ENCODE measurements around the gene SLC29A2. TPM values are rescaled to one million over a fixed set of nuclear protein-coding genes. Genes with fewer than 3 reads are reported as not detected.
"Not testable (repeated sequence)": the region's sequence is repeated elsewhere in the genome, so short reads cannot be mapped to it uniquely, and the experiment has no call there.

Gene SLC29A2
- total RNA-seq, 1 experiment from 2014 or later: 7.0 TPM

DNA sequence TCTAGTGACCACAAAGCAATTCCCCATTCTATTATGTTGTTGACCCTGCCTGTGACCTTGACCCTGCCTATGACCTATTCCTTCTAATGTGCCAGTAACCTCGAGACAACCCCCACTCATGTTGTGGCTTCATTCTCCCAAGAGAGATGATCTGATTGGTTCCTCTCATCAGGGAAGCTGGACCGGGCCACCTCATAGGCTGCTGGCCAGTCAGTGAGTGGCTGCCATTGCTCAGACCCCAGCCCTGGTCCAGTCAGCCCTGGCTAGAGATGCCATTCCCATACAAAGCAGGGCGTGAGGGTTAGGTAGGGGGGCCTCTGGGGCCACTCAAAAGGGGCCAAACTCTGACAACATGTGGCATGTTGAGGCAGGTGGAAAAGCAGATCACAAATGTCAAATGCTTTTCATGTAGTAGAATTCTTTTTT is 11.9 kb downstream of the SLC29A2 start:
- no TSS peak for BruUV-seq (replicated peaks)
- Mint-ChIP-seq H3K27me3 (ENCODE audit: insufficient read depth, unreplicated experiment) (no peaks in the 10 kb centered on the region), H3K36me3 (ENCODE audit: insufficient read depth, unreplicated experiment) (peaks cover 14% of the 10 kb centered on the region), H3K27ac (ENCODE audit: low read depth, unreplicated experiment) (no peak overlapping the region), H3K4me1 (ENCODE audit: insufficient read depth, unreplicated experiment) (no peaks in the 10 kb centered on the region), H3K9me3 (ENCODE audit: unreplicated experiment) (no peaks in the 10 kb centered on the region), H3K4me3 (ENCODE audit: unreplicated experiment) (no peak overlapping the region)
- ChIA-PET CTCF (interaction anchor here (0.6 to 0.7 kb wide), 2 partner anchors 22 to 94 kb away, joined by 3 read pairs; no protein-coding TSS in a partner anchor), POLR2A (no interaction called here)
- TF ChIP-seq, protein P1, sequence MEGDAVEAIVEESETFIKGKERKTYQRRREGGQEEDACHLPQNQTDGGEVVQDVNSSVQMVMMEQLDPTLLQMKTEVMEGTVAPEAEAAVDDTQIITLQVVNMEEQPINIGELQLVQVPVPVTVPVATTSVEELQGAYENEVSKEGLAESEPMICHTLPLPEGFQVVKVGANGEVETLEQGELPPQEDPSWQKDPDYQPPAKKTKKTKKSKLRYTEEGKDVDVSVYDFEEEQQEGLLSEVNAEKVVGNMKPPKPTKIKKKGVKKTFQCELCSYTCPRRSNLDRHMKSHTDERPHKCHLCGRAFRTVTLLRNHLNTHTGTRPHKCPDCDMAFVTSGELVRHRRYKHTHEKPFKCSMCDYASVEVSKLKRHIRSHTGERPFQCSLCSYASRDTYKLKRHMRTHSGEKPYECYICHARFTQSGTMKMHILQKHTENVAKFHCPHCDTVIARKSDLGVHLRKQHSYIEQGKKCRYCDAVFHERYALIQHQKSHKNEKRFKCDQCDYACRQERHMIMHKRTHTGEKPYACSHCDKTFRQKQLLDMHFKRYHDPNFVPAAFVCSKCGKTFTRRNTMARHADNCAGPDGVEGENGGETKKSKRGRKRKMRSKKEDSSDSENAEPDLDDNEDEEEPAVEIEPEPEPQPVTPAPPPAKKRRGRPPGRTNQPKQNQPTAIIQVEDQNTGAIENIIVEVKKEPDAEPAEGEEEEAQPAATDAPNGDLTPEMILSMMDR (IDR thresholded peaks at IDR 0.05; ENCODE audit: unreplicated experiment): no peak
- no peak for DNase-seq (ENCODE audit: unreplicated experiment)
- intact Hi-C loops (cut with micrococcal nuclease): no loop called here

DNA sequence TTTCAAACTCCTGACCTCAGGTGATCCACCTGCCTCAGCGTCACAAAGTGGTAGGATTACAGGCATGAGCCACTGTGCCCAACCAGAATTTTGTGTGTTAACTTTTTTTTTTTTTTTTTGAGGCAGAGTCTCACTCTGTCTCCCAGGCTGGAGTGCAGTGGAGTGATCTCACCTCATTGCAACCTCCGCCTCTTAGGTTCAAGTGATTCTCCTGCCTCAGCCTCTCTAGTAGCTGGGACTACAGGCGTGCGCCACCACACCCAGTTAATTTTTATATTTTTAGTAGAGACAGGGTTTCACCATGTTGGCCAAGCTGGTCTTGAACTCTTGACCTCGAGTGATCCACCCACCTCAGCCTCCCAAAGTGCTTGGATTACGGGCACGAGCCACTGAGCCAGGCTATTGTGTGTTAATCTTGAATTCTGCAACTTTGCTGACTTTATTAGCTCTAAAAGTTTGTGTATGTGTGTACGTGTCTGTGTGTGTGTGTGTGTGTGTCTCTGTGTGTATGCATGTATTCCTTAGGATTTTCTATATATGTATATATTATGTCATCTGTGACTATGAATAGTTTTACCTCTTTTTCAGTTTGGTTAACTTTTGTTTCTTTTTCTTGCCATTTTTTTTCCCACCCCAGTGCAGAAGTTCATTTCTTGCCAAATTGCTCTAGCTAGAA is 20.9 kb downstream of the SLC29A2 start:
- ChIA-PET POLR2A (interaction anchor here (0.6 to 1.1 kb wide), 2 partner anchors 15 to 761 kb away, joined by 3 to 4 read pairs; no protein-coding TSS in a partner anchor), CTCF (interaction anchor here (0.6 to 1.6 kb wide), 6 partner anchors 13 to 912 kb away, joined by 3 to 5 read pairs (median 3); partner anchors contain the start of gene SLC29A2)
- H3K27me3 Mint-ChIP-seq (ENCODE audit: insufficient read depth, unreplicated experiment): not testable (repeated sequence)

GRCh38 chr11:66349084-66349386 is 22.5 kb downstream of the SLC29A2 start:
- BruUV-seq (replicated peaks): no TSS peak
- H3K9me3 Mint-ChIP-seq (ENCODE audit: unreplicated experiment): no peaks in the 10 kb centered on the region
- no peak overlapping the region for H3K4me3 Mint-ChIP-seq (ENCODE audit: unreplicated experiment)
- DNase-seq (ENCODE audit: unreplicated experiment): no peak
- no peak overlapping the region for H3K27ac Mint-ChIP-seq (ENCODE audit: low read depth, unreplicated experiment)
- TF ChIP-seq, protein P1 (IDR thresholded peaks at IDR 0.05; ENCODE audit: unreplicated experiment): no peak
- H3K27me3 Mint-ChIP-seq (ENCODE audit: insufficient read depth, unreplicated experiment): no peaks in the 10 kb centered on the region
- ChIA-PET CTCF (no interaction called here), POLR2A (no interaction called here)
- intact Hi-C loops (cut with micrococcal nuclease): loop anchor here (2.0 kb wide), 1 partner anchor 40 kb away; no protein-coding TSS in a partner anchor
- H3K36me3 Mint-ChIP-seq (ENCODE audit: insufficient read depth, unreplicated experiment): peaks cover 44% of the 10 kb centered on the region
- peaks cover 5% of the 10 kb centered on the region for H3K4me1 Mint-ChIP-seq (ENCODE audit: insufficient read depth, unreplicated experiment)

More for the DNA sequence above, 20.9 kb downstream of the SLC29A2 start:
- DNase-seq (ENCODE audit: unreplicated experiment); BruUV-seq (replicated peaks); H3K27ac Mint-ChIP-seq (ENCODE audit: low read depth, unreplicated experiment); H3K4me3 Mint-ChIP-seq (ENCODE audit: unreplicated experiment); H3K4me1 Mint-ChIP-seq (ENCODE audit: insufficient read depth, unreplicated experiment); H3K9me3 Mint-ChIP-seq (ENCODE audit: unreplicated experiment); intact Hi-C loops (cut with micrococcal nuclease): not testable (repeated sequence)
- H3K36me3 Mint-ChIP-seq (ENCODE audit: insufficient read depth, unreplicated experiment): peaks cover 49% of the 10 kb centered on the region

GRCh38 chr11:66347425-66348276 is 23.9 kb downstream of the SLC29A2 start, which contains the start of gene B4GAT1:
Gene B4GAT1 (minus strand): TSS chr11:66347629. CDS start chr11:66347545, 84 bp downstream.
- ChIA-PET CTCF (interaction anchor here (0.8 kb wide), 1 partner anchor 41 kb away, joined by 3 read pairs; no protein-coding TSS in a partner anchor), POLR2A (interaction anchor here (0.7 to 5.6 kb wide), 17 partner anchors 9 to 467 kb away, joined by 3 to 73 read pairs (median 5); partner anchors contain the start of genes RIN1, SLC29A2 and YIF1A)
- no TSS peak for BruUV-seq (replicated peaks)
- Mint-ChIP-seq H3K4me1 (ENCODE audit: insufficient read depth, unreplicated experiment) (peaks cover 17% of the 10 kb centered on the region), H3K9me3 (ENCODE audit: unreplicated experiment) (no peaks in the 10 kb centered on the region), H3K4me3 (ENCODE audit: unreplicated experiment) (peak within 1 kb of the TSS; percentile 93), H3K36me3 (ENCODE audit: insufficient read depth, unreplicated experiment) (peaks cover 43% of the 10 kb centered on the region), H3K27ac (ENCODE audit: low read depth, unreplicated experiment) (peak within 1 kb of the TSS; percentile 12), H3K27me3 (ENCODE audit: insufficient read depth, unreplicated experiment) (no peaks in the 10 kb centered on the region)
- peak; percentile 85 for DNase-seq (ENCODE audit: unreplicated experiment)
- intact Hi-C loops (cut with micrococcal nuclease): loop anchor here (2.0 kb wide), 1 partner anchor 41 kb away; no protein-coding TSS in a partner anchor
- TF ChIP-seq, protein P1 (IDR thresholded peaks at IDR 0.05; ENCODE audit: unreplicated experiment): no peak
